Prostate gland (tissue), 2 donors: ENCODE measurements around the gene PCMTD2.

Experiments used
- POLR2A ChIP-seq: fragments of 450-650 bp; IDR thresholded peaks from one replicate; pipeline ENCODE4 v1.6.1; 2016; ENCODE audit warnings: antibody characterized with exemption, mild to moderate bottlenecking
- POLR2AphosphoS5 ChIP-seq: sonication (generic); formaldehyde crosslinking; IDR thresholded peaks from one replicate; pipeline ENCODE4 v1.6.1; 2017; ENCODE audit warnings: antibody characterized with exemption
- TF ChIP-seq, protein P1 (sequence below), 4 experiments: fragments of 200-600 bp in 2 of 4; fragments of 450-650 bp in 2 of 4; sonication (generic) in 2 of 4; IDR thresholded peaks; 1 replicate in 3 of 4; 2 replicates in 1 of 4; pipeline ENCODE4 v1.5.1; 2016 to 2019; ENCODE audit warnings: antibody characterized with exemption in 4 of 4, mild to moderate bottlenecking in 2 of 4, moderate library complexity in 2 of 4

DNA sequence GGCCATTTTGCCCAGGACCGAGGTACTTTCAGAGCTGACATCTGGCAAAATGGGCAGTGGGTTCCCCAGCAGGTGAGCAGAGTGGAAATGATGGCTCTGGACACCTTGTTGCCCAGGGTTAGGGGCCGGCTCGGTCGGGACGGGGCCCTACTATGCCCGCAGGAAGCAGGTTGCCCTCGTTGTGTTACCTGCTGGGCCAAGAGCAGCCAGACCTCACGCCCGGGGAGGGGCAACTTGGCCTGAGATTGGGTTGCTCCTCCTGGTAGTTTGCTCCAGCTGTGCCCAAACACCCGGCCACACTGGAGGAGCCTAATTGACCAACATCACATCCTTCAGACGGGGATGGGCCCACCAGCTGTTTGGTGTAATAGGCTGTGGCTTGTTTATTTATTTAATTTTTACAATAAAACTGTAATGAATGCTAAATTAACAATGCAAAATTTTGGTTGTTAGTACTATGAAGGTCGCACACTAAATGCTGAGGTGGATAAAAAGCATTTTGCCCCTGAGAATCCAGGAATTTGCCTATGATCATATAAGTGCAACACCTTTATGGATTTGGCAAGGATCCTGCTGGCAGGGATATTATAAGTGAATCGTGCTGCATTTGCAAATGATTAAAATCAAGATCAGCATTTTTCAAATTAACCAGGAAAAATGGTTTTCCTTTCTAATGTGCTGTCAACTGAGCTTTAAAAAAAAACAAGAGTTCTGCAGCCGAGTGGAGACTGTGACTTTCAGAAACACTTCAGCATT, 26.6 kb upstream of the PCMTD2 start:
- TF ChIP-seq, protein P1, sequence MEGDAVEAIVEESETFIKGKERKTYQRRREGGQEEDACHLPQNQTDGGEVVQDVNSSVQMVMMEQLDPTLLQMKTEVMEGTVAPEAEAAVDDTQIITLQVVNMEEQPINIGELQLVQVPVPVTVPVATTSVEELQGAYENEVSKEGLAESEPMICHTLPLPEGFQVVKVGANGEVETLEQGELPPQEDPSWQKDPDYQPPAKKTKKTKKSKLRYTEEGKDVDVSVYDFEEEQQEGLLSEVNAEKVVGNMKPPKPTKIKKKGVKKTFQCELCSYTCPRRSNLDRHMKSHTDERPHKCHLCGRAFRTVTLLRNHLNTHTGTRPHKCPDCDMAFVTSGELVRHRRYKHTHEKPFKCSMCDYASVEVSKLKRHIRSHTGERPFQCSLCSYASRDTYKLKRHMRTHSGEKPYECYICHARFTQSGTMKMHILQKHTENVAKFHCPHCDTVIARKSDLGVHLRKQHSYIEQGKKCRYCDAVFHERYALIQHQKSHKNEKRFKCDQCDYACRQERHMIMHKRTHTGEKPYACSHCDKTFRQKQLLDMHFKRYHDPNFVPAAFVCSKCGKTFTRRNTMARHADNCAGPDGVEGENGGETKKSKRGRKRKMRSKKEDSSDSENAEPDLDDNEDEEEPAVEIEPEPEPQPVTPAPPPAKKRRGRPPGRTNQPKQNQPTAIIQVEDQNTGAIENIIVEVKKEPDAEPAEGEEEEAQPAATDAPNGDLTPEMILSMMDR (IDR thresholded peaks at IDR 0.05), result no peak
- TF ChIP-seq POLR2AphosphoS5, result no peak
- TF ChIP-seq POLR2A, result no peak
